HG03354 (cell line): ENCODE measurements around the gene OR14A2.
"Not testable (repeated sequence)": the region's sequence is repeated elsewhere in the genome, so short reads cannot be mapped to it uniquely, and the experiment has no call there.

ENCODE experiments used
- ATAC-seq: cut with Tn5 transposase; IDR thresholded peaks from one replicate; pipeline ENCODE4 v1.9.1; 2021; ENCODE audit warnings: mild to moderate bottlenecking; ENCODE audit not compliant: unreplicated experiment, poor library complexity, severe bottlenecking

OR14A2 gene

GRCh38 chr1:247748041-247748440, at the start of gene OR14A2:
Gene OR14A2, minus strand, starts transcription at chr1:247748141.
- no peak for ATAC-seq

- ATAC-seq: no peak
Measured at GRCh38 chr1:247797518-247797917, 49.6 kb upstream of the OR14A2 start.

GRCh38 chr1:247769603-247770002, 21.7 kb upstream of the OR14A2 start:
- no peak for ATAC-seq

GRCh38 chr1:247760456-247760855, 12.5 kb upstream of the OR14A2 start, which contains the start of gene OR1C1:
Gene OR1C1, minus strand, starts transcription at chr1:247760556. Its CDS starts 2,150 bp downstream, at chr1:247758406.
- ATAC-seq: no peak

DNA sequence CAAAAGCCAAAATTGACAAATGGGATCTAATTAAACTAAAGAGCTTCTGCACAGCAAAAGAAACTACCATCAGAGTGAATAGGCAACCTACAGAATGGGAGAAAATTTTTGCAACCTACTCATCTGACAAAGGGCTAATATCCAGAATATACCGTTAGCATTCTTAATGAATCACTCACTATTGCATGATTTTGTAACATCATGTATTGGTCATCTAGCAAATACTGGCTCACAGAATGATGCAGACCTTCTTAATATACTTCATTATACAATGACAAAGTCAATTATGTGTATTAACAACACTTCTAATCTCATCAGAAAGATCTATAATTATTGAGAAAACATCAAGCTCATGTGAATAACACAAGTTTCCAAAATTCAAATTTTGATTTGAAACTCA, 6.4 kb upstream of the OR14A2 start:
- ATAC-seq: not testable (repeated sequence)

DNA sequence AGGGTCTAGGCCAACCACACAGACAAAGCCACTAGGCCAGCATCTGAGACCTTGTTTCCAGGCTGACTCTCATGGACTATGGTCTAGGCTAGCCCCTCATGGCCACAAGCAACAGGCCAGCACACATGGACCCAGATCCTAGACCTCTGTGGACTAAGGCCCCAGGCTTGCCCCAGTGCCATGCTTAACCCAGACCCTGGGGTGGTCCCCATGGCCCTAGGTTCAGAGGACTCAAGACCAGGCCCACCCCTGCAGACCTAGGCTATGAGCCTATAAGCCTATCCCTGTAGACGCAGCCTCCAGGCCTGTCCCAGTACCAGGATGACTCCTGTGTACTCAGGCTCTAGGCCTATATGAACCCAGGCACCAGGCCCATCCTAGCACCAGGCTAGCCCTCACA, 1.9 kb upstream of the OR14A2 start:
- no peak for ATAC-seq

GRCh38 chr1:247747616-247748015, 325 bp downstream of the OR14A2 start:
- no peak for ATAC-seq

GRCh38 chr1:247746391-247746935, 1.5 kb downstream of the OR14A2 start:
- ATAC-seq: no peak

DNA sequence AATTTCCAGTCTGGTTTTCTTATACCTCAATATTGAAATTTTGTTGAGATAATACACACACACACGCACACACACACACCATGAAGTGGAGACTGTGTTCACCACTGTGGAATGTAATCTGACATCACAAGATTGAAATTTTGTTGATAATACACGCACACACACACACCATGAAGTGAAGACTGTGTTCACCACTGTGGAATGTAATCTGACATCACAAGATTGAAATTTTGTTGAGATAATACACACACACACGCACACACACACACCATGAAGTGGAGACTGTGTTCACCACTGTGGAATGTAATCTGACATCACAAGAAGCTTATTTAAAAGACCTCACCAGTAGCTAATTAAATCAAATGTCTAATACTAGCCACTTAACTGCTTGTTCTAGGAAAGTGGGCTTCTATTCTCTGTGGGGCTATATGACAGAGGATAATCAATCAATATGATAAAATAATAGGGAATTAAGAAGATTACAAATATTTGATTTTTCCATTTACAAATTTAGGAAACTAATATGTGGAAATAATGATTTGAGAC, 5.7 kb downstream of the OR14A2 start:
- not testable (repeated sequence) for ATAC-seq

- no peak for ATAC-seq
Measured at GRCh38 chr1:247741756-247742155, 6.2 kb downstream of the OR14A2 start.

GRCh38 chr1:247740721-247741120, 7.2 kb downstream of the OR14A2 start:
- ATAC-seq: no peak

- no peak for ATAC-seq
Measured at GRCh38 chr1:247738315-247738714, 9.6 kb downstream of the OR14A2 start, which contains the start of gene OR14K1. Gene OR14K1, plus strand, starts transcription at chr1:247738615. Its CDS starts 0 bp downstream, at chr1:247738615.

- ATAC-seq: no peak
Measured at GRCh38 chr1:247721222-247721621, 26.7 kb downstream of the OR14A2 start.

- ATAC-seq: no peak
Measured at GRCh38 chr1:247716546-247716945, 31.4 kb downstream of the OR14A2 start, which contains the start of gene OR6F1. Gene OR6F1, minus strand, starts transcription at chr1:247716646. Its CDS starts 3,891 bp downstream, at chr1:247712755.

DNA sequence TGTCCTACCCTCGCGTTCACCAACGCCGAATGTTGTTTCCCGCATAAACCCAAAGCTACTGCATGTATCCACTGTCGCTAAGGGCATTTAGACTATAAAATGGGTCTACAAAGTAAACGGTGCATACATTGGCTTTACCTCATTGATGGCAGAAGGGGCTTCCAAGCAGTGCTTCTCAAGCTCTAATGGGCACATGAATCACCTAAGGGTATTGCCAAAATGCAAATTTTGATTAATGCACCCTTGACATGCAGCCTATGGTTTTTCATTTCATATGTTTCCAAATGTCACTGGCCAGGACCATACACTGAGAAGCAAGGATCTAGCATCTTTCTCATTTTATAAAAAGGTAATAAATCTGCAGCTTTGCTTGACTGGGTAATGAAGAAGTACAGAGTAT, 34.2 kb downstream of the OR14A2 start:
- no peak for ATAC-seq

- ATAC-seq: not testable (repeated sequence)
Measured at GRCh38 chr1:247710681-247711080, 37.3 kb downstream of the OR14A2 start.

GRCh38 chr1:247701338-247701737, 46.6 kb downstream of the OR14A2 start:
- no peak for ATAC-seq

DNA sequence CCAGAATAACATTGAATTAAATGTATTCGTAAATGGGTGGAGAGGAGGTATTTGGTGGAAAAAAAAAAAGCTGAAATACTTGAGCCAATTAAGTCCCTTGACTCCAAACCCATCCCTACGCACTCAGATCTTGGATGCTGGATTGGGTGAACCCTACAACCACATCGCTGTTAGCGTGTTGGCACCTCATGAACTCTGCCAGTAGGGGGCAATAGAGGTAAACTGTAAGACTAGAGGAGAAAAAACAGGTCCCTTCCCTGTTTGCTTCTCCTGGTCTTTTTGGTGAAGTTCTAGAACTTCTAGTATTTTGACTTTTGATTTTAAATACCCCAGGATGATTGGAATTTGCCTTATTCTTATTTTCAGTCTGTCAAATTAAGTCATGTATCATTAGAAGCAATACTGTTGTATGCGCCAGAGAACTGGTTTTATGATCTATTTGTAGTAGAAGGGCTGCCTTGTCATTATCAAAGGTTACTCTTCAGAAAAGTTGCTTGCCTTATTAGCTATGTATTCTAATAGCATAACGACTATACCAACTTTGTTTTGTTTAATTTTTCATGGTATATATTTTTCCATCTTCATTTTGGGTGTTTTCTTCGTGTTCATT, 66.5 kb downstream of the OR14A2 start:
- peak; percentile 97 for ATAC-seq

GRCh38 chr1:247680171-247680570, 67.8 kb downstream of the OR14A2 start:
- ATAC-seq: no peak

DNA sequence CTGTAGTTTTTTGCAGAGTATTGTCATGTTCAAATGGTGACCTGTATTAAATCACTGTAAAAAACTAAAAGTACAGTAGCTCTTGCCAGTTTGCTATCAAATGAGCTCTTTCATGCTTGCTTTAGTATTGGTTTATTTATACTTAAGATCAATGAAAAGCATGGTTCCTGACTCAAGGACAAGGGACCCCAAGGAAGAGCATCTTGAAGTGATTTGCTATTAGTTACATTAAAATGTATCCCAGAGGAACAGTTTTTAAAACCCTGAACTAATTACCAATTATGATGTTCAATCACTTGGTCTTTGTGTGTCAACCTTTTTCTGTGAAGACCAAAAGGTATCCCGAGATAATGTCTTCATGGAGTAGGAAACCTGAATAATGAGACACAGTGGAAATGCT, 68.3 kb downstream of the OR14A2 start, which contains the start of gene OR13G1:
Gene OR13G1, minus strand, starts transcription at position 101 of the 400 bp plus-strand sequence. CDS start 6,698 bp downstream, outside the sequence.
- no peak for ATAC-seq
